Measurements from ENCODE around the gene ACBD7. TPM values are rescaled to one million over a fixed set of nuclear protein-coding genes. Genes with fewer than 3 reads are reported as not detected.

Gene ACBD7
- total RNA-seq, result 0.54 and 1.3 TPM in 2 replicates
- 0.09 TPM for total RNA-seq (2013)
- polyA plus RNA-seq, result 0.09 and 0.35 TPM in 2 replicates
- not detected in 2 replicates for polyA minus RNA-seq

DNA sequence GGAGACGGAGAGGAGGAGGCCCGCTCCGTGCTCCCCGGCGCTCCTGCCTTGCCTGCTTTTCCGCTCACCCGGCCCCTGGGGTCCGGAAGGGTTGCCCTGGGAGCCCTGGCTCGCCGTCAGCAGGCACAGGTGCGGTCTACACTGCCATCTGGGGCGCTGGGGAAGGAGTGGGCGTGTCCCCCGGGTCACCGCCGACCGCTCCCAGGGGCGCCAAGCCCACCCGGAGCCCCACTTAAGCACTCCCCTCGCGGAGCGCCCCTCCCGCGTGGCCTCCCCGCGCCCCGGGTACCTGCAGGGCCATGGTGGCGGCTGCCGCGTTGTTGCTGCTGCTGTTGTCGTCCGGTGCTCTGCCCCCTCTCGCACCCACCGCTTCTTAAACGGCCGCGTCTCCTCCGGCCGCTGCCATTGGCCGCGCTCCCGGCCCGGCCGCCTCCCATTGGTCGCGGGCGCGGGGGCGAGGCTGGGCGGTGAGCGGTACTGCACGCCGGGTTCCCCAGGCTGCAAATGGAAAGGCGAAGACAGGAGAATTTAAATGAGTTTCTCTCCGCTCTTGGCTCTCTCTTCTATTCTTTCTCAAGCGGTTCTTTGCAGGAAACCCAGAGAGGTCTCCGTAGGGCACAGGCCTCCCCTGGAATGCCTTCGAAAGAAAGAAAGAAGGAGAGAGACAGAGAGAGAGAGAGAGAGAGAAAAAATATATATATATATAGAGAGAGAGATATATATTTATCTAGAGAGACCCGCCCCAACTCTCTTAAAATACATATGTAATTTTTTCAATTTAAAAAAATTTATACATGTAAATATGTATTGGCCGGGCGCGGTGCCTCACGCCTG is at the start of gene ACBD7:
Gene ACBD7, minus strand, starts transcription at position 349 of the 834 bp plus-strand sequence. Its CDS starts 48 bp downstream, at position 301.
- Mint-ChIP-seq H3K4me1 (peaks cover 3% of the 10 kb centered on the region), H3K9me3 (ENCODE audit: insufficient read depth) (no peaks in the 10 kb centered on the region), H3K4me3 (peak within 1 kb of the TSS; percentile 87), H3K27me3 (no peaks in the 10 kb centered on the region), H3K27ac (no peak within 1 kb of the TSS)
- Histone ChIP-seq H3K27me3 (replicated peaks in 1 of 4; ENCODE audit: control extremely low read depth in 1 of 4, control insufficient read depth in 3 of 4, insufficient read depth in 4 of 4, low read length in 3 of 4) (no peaks in the 10 kb centered on the region), H2AFZ (ENCODE audit: insufficient read depth, low read depth, low read length, poor library complexity, severe bottlenecking) (peak within 1 kb of the TSS; percentile 81), H3K79me2 (ENCODE audit: control insufficient read depth, insufficient read depth, low read length) (no peaks in the 10 kb centered on the region), H3K27ac (ENCODE audit: low read length in 2 of 2) (no peak within 1 kb of the TSS), H4K20me1 (ENCODE audit: control insufficient read depth, insufficient read depth, low read length, poor library complexity, severe bottlenecking) (no peaks in the 10 kb centered on the region), H3K4me2 (replicated peaks; ENCODE audit: low read depth, low read length, poor library complexity, severe bottlenecking) (peak within 1 kb of the TSS; percentile 77), H3K36me3 (replicated peaks in 1 of 2; ENCODE audit: control extremely low read depth in 1 of 2, control insufficient read depth in 1 of 2, extremely low read depth in 1 of 2, insufficient read depth in 2 of 2, low read length in 1 of 2) (no peaks in the 10 kb centered on the region), H3K4me3 (ENCODE audit: control extremely low read depth in 1 of 5, extremely low read depth in 1 of 5, insufficient read depth in 1 of 5, low read depth in 2 of 5, low read length in 4 of 5) (peak within 1 kb of the TSS in 4 of 5 experiments; percentile 44 to 61 (median 56)), H3K9me3 (ENCODE audit: control extremely low read depth in 1 of 3, control insufficient read depth in 2 of 3, insufficient read depth in 1 of 3, low read length in 2 of 3) (no peaks in the 10 kb centered on the region), H3K9ac (ENCODE audit: low read length) (peak within 1 kb of the TSS; percentile 57), H3K4me1 (ENCODE audit: control insufficient read depth in 2 of 2, insufficient read depth in 2 of 2, low read length in 2 of 2) (peaks cover 0 to 9% of the 10 kb centered on the region in 2 donors)
- DNase-seq (peak; percentile 88), ATAC-seq (ENCODE audit: low read depth) (peak; percentile 100)
- ChIA-PET POLR2A (no interaction called here), CTCF (no interaction called here)
- intact Hi-C loops (cut with micrococcal nuclease), result loop anchor here (1.0 to 2.0 kb wide), 2 partner anchors 9 to 80 kb away; partner anchors contain the start of genes NMT2 and RPP38
- TF ChIP-seq EZH2 (IDR thresholded peaks at IDR 0.05; ENCODE audit: borderline replicate concordance, insufficient read depth, low read depth, low read length, poor library complexity, severe bottlenecking) (no peak), CTCF (IDR thresholded peaks at IDR 0.05) (peak; percentile 53)
- under 1% methylated on average over 51 of the region's 63 CpGs for WGBS (ENCODE audit: insufficient coverage)

GRCh38 chr10:15137636-15138035 is 49.1 kb upstream of the ACBD7 start:
- H3K27ac ChIP-seq (ENCODE audit: low read length in 2 of 2), result no peak overlapping the region
- POLR2A ChIA-PET, result no interaction called here
- no peaks in the 10 kb centered on the region for H3K9me3 Mint-ChIP-seq (ENCODE audit: insufficient read depth)
- peaks cover 23 to 24% of the 10 kb centered on the region in 2 donors for H3K4me1 ChIP-seq (ENCODE audit: control insufficient read depth in 2 of 2, insufficient read depth in 2 of 2, low read length in 2 of 2)
- ATAC-seq (ENCODE audit: low read depth) (no peak), DNase-seq (no peak)
- CTCF ChIA-PET, result no interaction called here
- no peaks in the 10 kb centered on the region for H4K20me1 ChIP-seq (ENCODE audit: control insufficient read depth, insufficient read depth, low read length, poor library complexity, severe bottlenecking)
- TF ChIP-seq EZH2 (IDR thresholded peaks at IDR 0.05; ENCODE audit: borderline replicate concordance, insufficient read depth, low read depth, low read length, poor library complexity, severe bottlenecking) (no peak), CTCF (IDR thresholded peaks at IDR 0.05) (no peak)
- 100% methylated on average over 1 of the region's 1 CpG for WGBS (ENCODE audit: insufficient coverage)
- H3K4me1 Mint-ChIP-seq, result peaks cover 35% of the 10 kb centered on the region
- no peak overlapping the region for H3K4me2 ChIP-seq (replicated peaks; ENCODE audit: low read depth, low read length, poor library complexity, severe bottlenecking)
- peaks cover 5% of the 10 kb centered on the region for H3K79me2 ChIP-seq (ENCODE audit: control insufficient read depth, insufficient read depth, low read length)
- H3K27ac Mint-ChIP-seq, result no peak overlapping the region
- intact Hi-C loops (cut with micrococcal nuclease), result no loop called here
- no peak overlapping the region for H2AFZ ChIP-seq (ENCODE audit: insufficient read depth, low read depth, low read length, poor library complexity, severe bottlenecking)
- no peak overlapping the region for H3K4me3 ChIP-seq (ENCODE audit: control extremely low read depth in 1 of 5, extremely low read depth in 1 of 5, insufficient read depth in 1 of 5, low read depth in 2 of 5, low read length in 4 of 5)
- H3K9me3 ChIP-seq (ENCODE audit: control extremely low read depth in 1 of 3, control insufficient read depth in 2 of 3, insufficient read depth in 1 of 3, low read length in 2 of 3), result no peaks in the 10 kb centered on the region
- H3K27me3 Mint-ChIP-seq, result no peaks in the 10 kb centered on the region
- H3K9ac ChIP-seq (ENCODE audit: low read length), result no peak overlapping the region
- peaks cover 0 to 14% of the 10 kb centered on the region in 2 experiments for H3K36me3 ChIP-seq (replicated peaks in 1 of 2; ENCODE audit: control extremely low read depth in 1 of 2, control insufficient read depth in 1 of 2, extremely low read depth in 1 of 2, insufficient read depth in 2 of 2, low read length in 1 of 2)
- H3K27me3 ChIP-seq (replicated peaks in 1 of 4; ENCODE audit: control extremely low read depth in 1 of 4, control insufficient read depth in 3 of 4, insufficient read depth in 4 of 4, low read length in 3 of 4), result no peaks in the 10 kb centered on the region
- H3K4me3 Mint-ChIP-seq, result no peak overlapping the region
